Fibroblast of the aortic adventitia (primary cell): Measurements from ENCODE around the gene C4orf51. TPM values are rescaled to one million over a fixed set of nuclear protein-coding genes. Genes with fewer than 3 reads are reported as not detected.

Experiments used
- DNase-seq: peaks from one replicate; pipeline ENCODE4 v3.0.0-alpha.2; 2010; ENCODE audit warnings: low read depth
- H3K4me3 ChIP-seq: 2 replicates; pipeline ENCODE4 v1.5.1; 2011; ENCODE audit warnings: low read depth, mild to moderate bottlenecking, control low read depth, low read length, moderate library complexity
- total RNA-seq: library from RNA; depleted of rRNA; stranded (reverse); fragments of >200 nt; gene quantifications from 2 replicates; pipeline ENCODE4 v1.2.3, GENCODE V29; 2012; ENCODE audit warnings: low replicate concordance
- TF ChIP-seq, protein P1 (sequence below): IDR thresholded peaks from 2 replicates; pipeline ENCODE4 v1.5.1; 2011; ENCODE audit warnings: mild to moderate bottlenecking, low read length, control low read depth, inconsistent platforms; ENCODE audit not compliant: insufficient read depth

Gene C4orf51
- total RNA-seq, 1 donor, result not detected

DNA sequence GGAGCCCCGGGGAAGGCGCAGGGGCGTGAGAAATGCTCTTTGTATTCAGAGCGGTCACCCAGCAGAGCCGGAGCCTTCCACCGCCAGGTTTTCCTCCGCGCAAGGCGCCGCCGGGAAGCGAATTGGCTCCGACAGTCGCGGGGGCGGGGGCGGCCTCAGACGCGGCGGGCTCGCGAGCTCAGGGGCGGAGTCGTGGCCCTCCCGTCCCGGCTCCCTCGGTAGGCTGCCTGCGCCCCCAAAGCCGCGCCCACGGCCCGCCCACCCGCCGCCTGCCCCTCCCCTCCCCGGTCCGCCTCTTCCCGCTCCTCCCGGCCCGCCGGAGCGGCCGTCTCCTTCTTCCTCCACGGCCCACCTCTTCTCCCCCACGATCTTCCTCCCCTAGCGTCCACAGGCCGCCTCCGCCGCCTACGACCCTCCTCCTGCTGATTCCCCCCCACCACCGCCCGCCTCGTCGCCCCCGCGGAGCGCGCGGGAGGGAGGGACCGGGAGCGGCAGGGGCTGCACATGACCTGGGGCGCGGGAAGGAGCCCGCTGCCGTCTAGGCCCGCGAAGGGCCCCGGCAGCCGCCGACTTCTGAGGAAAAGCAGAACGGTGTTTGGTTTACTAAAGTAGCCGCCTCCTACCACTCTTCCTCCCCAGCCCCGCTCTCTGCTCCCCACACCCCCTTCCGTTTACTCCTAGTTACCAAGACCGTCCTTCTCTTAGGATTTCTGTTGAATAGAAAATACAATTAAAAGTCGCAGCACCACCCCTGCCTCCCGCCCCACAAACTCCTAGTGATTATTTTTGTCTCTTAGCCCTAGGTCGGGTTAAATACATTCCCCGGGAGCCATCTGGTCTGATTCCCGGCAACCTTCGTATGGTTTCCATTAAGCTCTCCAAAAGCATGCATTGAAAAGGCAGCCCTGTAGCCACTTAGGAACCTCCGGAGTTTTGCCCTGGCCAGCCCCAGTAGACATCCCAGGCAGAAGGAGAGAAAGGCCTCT, 53.2 kb downstream of the C4orf51 start:
- TF ChIP-seq, protein P1, sequence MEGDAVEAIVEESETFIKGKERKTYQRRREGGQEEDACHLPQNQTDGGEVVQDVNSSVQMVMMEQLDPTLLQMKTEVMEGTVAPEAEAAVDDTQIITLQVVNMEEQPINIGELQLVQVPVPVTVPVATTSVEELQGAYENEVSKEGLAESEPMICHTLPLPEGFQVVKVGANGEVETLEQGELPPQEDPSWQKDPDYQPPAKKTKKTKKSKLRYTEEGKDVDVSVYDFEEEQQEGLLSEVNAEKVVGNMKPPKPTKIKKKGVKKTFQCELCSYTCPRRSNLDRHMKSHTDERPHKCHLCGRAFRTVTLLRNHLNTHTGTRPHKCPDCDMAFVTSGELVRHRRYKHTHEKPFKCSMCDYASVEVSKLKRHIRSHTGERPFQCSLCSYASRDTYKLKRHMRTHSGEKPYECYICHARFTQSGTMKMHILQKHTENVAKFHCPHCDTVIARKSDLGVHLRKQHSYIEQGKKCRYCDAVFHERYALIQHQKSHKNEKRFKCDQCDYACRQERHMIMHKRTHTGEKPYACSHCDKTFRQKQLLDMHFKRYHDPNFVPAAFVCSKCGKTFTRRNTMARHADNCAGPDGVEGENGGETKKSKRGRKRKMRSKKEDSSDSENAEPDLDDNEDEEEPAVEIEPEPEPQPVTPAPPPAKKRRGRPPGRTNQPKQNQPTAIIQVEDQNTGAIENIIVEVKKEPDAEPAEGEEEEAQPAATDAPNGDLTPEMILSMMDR, result peak; percentile 16
- peak overlapping the region; percentile 66 for H3K4me3 ChIP-seq
- DNase-seq, result peak; percentile 88

DNA sequence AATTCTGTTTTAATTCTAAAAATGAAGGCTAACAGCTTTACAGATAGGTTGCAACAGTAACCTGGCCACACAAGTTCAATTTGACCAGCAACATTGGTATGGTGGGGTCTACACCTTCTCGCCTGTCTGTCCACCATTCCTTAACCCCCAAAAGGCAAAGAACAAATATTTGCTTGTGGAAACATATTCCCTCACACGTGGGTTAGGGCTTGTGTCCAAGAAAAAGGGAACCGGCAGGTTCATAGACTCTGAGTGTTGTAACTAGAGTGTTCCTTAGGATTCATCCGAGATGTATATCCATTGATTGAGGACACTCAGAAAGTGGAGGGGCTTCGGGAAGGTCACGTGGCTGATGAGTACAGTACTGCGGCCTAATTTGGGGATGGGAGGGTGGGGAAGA, 54.1 kb downstream of the C4orf51 start:
- peak overlapping the region; percentile 54 for H3K4me3 ChIP-seq
- DNase-seq, result peak; percentile 18
- TF ChIP-seq, protein P1, result no peak

DNA sequence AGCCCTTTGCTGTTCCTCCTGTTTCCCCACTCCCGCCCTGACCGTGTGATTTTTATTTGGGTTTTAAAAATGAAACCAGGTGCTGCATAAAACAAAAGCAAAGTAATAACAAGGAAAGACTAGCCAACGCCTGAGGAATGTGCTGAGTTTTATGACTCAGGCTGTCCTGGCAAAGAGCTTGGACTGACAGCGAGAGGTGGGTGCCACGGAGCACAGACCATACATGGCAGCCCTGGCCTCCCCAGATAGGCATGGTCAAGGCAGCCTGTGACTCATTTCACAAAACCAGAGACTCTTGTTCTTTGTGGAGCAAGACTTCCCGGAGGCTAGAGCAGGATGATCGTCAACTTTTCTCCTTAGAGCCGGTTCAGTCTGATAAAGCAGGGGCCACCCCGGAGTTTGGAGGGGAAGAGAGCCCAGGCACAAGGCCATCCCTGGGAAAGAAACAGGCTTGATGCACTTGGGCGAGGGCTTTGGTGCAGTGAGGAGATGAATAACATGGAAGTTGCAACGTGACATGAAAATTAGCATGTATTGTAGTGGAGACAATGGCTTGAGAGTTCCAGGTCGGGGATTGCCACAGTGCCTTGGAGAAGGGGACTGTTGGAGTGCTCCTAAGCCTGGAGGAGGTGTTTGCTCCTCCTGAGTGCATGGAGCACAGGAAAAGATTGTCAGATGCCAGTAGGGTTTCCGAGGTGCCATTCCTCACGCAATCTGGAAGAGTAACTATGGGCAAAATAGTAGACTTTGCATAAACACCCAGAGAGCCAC, 54.8 kb downstream of the C4orf51 start:
- TF ChIP-seq, protein P1, result no peak
- H3K4me3 ChIP-seq, result peak overlapping the region; percentile 54
- peak; percentile 99 for DNase-seq

DNA sequence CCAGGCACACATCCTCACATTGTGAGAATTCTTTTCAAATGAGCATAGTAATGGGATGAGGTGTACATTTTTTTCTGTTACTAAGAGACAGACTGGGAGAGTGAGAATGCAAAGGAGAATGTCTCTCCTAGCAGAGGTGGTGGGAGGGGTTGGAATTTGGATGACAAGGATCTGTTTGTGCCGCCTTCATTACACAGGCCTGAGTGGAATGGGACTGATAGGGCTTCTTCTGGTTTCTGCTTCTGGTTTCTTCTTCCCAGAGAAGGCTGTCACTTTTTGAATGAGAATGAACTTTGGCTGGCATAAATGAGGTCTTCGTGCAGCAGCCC, 55.4 kb downstream of the C4orf51 start:
- peak overlapping the region; percentile 28 for H3K4me3 ChIP-seq
- peak; percentile 95 for DNase-seq
- TF ChIP-seq, protein P1, result no peak

DNA sequence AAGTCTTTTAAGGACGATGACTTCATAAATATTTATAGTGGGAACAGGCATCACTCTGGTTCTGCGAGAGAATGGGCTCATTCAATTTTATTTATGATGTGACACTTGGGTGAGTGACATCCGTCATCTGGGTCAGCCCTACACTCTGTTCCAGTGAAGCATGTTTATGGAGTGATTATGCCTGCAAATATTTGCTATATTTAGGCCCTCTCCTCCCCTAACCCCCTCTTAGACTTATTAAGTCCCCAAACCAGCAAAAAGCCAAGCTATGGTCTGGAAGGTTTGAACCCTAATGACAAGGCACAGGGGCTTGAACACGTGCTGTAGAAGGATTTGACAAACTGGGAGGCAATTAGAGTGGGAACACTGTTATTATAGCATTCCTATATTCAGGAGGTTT, 55.9 kb downstream of the C4orf51 start:
- DNase-seq, result no peak
- TF ChIP-seq, protein P1, result no peak
- H3K4me3 ChIP-seq, result no peak overlapping the region

DNA sequence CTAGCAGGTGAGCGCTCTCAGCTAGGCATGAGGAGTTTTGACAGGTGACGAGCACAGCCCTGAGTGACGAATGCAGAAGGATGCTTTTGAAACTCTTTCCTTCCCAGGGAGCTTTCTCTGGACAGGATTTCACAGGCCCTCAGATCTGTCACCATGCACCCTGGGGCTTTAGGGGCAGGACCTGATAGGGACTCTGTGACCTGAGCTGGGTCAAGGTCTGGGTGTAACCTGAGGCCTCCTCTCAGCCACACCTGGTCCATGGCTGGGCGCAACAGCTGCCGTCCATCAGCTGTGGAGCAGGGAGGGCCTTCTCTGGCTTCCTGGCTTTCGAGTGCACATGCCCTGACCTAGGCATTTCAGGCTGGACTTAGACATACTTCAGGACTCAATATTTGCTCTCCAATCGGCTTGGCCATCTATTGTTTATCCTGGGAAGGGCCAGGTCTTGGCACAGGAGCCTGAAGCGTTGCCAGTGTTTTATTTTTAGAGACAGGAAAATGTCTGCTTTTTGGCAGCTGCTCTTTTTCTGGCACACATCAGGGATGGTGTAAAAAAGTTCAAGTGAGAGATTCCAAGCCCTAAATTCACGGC, 56.4 kb downstream of the C4orf51 start:
- TF ChIP-seq, protein P1, result no peak
- H3K4me3 ChIP-seq, result no peak overlapping the region
- peak; percentile 93 for DNase-seq
